RWPE2 (cell line): ENCODE data around the gene AFG3L2.

Experiments
- ATAC-seq: fragments of 200-7000 bp; cut with Tn5 transposase; 3 replicates; pipeline ENCODE4 v1.9.1; 2021; ENCODE audit warnings: low read depth
- DNase-seq: peaks from one replicate; pipeline ENCODE4 v3.0.0-alpha.2; 2020; ENCODE audit warnings: low spot score
- H3K27ac ChIP-seq: fragments of 450-650 bp; 2 replicates; pipeline ENCODE4 v1.5.1; 2017; ENCODE audit warnings: mild to moderate bottlenecking; ENCODE audit not compliant: poor library complexity, severe bottlenecking
- H3K27me3 ChIP-seq: fragments of 250-450 bp; sonication (Bioruptor Pico); 2 replicates; pipeline ENCODE4 v1.5.1; 2021; ENCODE audit warnings: mild to moderate bottlenecking, moderate library complexity; ENCODE audit not compliant: insufficient read depth, poor library complexity, severe bottlenecking
- H3K36me3 ChIP-seq: fragments of 250-450 bp; sonication (Bioruptor Pico); 2 replicates; pipeline ENCODE4 v1.5.1; 2020; ENCODE audit warnings: low read depth, mild to moderate bottlenecking, moderate library complexity
- H3K4me1 ChIP-seq: fragments of 250-450 bp; sonication (Bioruptor Pico); 2 replicates; pipeline ENCODE4 v1.5.1; 2021; ENCODE audit warnings: mild to moderate bottlenecking, moderate library complexity; ENCODE audit not compliant: insufficient read depth, poor library complexity, severe bottlenecking
- H3K4me3 ChIP-seq: fragments of 250-450 bp; sonication (Bioruptor Pico); 2 replicates; pipeline ENCODE4 v1.5.1; 2021; ENCODE audit warnings: mild to moderate bottlenecking, moderate library complexity; ENCODE audit not compliant: severe bottlenecking
- H3K9me3 ChIP-seq: fragments of 250-450 bp; sonication (Bioruptor Pico); 2 replicates; pipeline ENCODE4 v1.5.1; 2021; ENCODE audit warnings: mild to moderate bottlenecking, moderate library complexity; ENCODE audit not compliant: severe bottlenecking
- CTCF ChIP-seq: fragments of 450-650 bp; IDR thresholded peaks from one replicate; pipeline ENCODE4 v1.5.1; 2017; ENCODE audit warnings: mild to moderate bottlenecking, moderate library complexity; ENCODE audit not compliant: poor library complexity, severe bottlenecking

The AFG3L2 gene

DNA sequence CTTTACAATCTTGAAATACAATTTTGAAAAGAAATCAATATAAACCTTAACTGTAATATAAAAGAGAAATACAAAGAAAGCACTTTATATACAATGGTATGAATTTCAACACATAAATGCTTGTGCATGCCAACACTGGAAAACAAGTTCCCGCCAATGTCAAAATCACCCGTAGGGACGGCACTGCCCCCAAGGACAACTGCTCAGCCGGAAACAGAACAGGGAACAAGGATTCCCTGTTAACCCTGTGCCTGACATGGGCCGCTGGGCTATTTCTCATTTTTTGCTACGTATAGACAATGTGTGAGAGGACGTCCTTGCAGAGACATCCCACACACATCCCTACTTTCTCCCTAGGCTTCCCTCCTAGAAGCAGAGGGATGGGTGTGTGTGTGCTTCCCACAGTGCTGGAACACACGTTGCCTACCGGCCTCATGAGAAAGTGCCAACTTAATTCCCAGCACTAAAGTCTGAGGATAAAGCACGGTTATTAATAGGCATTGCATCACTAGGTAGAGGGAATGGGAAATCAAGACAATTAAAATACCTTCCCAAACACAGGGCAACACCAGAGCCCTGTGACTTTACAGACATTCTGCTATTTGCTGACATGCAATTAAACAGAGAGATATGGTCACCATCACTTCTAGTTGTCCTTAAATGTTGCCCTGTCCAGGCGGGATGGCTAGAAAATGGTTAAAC lies 14.4 kb downstream of the AFG3L2 start:
- no peak for DNase-seq
- TF ChIP-seq CTCF, result no peak
- Histone ChIP-seq H3K36me3 (peaks cover 98% of the 10 kb centered on the region), H3K9me3 (no peaks in the 10 kb centered on the region), H3K27me3 (no peaks in the 10 kb centered on the region), H3K4me3 (no peak overlapping the region), H3K4me1 (no peaks in the 10 kb centered on the region), H3K27ac (no peak overlapping the region)
- no peak for ATAC-seq

DNA sequence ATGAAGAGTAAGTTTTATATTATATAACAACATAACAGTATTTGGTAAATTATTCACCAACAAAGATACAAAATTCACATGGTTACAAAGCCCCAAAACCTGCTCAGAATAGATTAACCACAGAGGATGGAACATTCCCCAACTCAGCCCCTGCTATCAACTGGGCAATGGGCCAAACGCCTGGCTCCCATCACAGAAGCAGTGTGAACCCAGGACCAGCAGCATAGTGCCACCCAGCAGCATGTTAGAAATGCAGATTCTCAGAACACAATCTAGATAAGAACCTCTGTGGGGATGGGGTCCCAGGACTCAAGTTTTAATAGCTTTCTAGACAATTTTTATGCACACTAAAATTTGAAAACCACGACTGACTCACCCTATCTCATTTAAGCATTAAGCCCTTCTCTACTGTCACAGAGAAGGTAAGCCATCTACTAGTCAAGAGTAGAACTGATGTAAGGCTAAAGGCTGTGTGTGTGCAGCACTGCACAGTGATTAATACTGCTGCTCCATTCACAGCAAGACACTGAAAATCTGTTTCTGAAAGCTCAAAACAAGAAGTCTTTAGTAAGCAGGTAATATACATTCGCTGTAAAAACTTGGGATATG lies 15.2 kb downstream of the AFG3L2 start:
- Histone ChIP-seq H3K9me3 (no peaks in the 10 kb centered on the region), H3K27me3 (no peaks in the 10 kb centered on the region), H3K4me3 (no peak overlapping the region), H3K27ac (no peak overlapping the region), H3K4me1 (no peaks in the 10 kb centered on the region), H3K36me3 (peaks cover 98% of the 10 kb centered on the region)
- DNase-seq, result no peak
- no peak for TF ChIP-seq CTCF
- no peak for ATAC-seq

- Histone ChIP-seq H3K36me3 (peaks cover 94% of the 10 kb centered on the region), H3K4me3 (no peak overlapping the region), H3K27me3 (no peaks in the 10 kb centered on the region), H3K27ac (no peak overlapping the region), H3K9me3 (no peaks in the 10 kb centered on the region), H3K4me1 (no peaks in the 10 kb centered on the region)
- TF ChIP-seq CTCF, result no peak
- ATAC-seq (no peak), DNase-seq (no peak)
Measured at GRCh38 chr18:12359515-12359927, 17.5 kb downstream of the AFG3L2 start.

DNA sequence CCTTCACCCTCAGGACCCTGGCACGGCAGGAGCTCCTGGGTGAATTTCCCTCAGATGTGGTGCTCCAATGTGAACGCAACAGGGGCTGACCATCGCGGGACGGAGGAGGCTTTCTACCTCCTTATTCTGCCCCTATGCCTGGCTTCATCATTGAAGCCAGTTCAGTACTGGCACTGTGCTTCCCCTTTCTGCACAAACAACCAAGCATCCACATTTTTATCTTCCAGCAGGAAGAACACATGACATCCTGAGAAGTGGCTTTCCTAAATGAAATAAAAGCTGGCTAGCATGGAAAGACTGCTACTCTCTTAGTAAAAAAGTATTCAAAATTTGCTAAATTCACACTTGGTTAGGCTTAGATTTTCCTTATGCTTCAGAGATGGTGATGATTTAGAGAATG lies 24.8 kb downstream of the AFG3L2 start:
- Histone ChIP-seq H3K9me3 (no peaks in the 10 kb centered on the region), H3K27me3 (no peaks in the 10 kb centered on the region), H3K4me3 (no peak overlapping the region), H3K4me1 (no peaks in the 10 kb centered on the region), H3K36me3 (peaks cover 84% of the 10 kb centered on the region), H3K27ac (no peak overlapping the region)
- no peak for DNase-seq
- no peak for TF ChIP-seq CTCF
- ATAC-seq, result no peak

DNA sequence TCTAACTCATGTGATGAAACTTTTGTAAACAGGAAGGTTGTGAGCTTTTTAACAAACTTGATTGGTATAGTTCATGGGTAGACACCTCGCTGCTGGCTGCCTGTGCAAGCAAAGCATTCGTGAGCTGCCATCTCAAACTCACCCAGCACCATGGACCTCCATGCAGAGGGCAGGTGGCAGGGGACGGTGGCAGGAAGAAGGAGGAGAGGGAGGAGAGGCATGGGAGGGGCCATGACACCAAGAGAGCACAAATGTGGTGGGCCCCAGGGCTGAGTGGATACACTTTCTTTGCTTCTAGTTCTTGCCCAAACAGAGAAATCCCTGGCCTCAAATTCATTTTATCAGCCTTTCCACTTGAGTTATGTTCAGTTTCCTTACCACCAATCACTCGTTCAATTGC lies 29.1 kb downstream of the AFG3L2 start:
- TF ChIP-seq CTCF, result no peak
- Histone ChIP-seq H3K27ac (no peak overlapping the region), H3K36me3 (peaks cover 94% of the 10 kb centered on the region), H3K27me3 (no peaks in the 10 kb centered on the region), H3K9me3 (no peaks in the 10 kb centered on the region), H3K4me1 (no peaks in the 10 kb centered on the region), H3K4me3 (no peak overlapping the region)
- DNase-seq, result no peak
- no peak for ATAC-seq
